Tibial nerve (tissue), 4 donors: Measurements from ENCODE around the gene CDH5. TPM values are rescaled to one million over a fixed set of nuclear protein-coding genes. Genes with fewer than 3 reads are reported as not detected.

ENCODE experiments used
- DNase-seq, 2 donors: peaks; one replicate each; pipeline ENCODE4 v3.0.0-alpha.2; 2019; ENCODE audit warnings: low spot score in 2 of 2
- H3K27ac ChIP-seq, 4 donors: fragments of 200-600 bp; sonication (generic) in 3 of 4; one replicate each; pipeline ENCODE4 v1.5.1; 2017 to 2019; ENCODE audit warnings: mild to moderate bottlenecking in 1 of 4
- H3K27me3 ChIP-seq, 2 donors: fragments of 200-600 bp; sonication (generic) in 1 of 2; one replicate each; pipeline versions ENCODE4 v1.5.1 to v1.6.0; 2017 to 2019
- H3K36me3 ChIP-seq, 3 donors: fragments of 200-600 bp; sonication (generic); one replicate each; pipeline ENCODE4 v1.5.1; 2018 to 2019
- H3K4me1 ChIP-seq, 4 donors: fragments of 200-600 bp; sonication (generic) in 3 of 4; one replicate each; pipeline ENCODE4 v1.5.1; 2017 to 2019
- H3K4me3 ChIP-seq, 4 donors: fragments of 200-600 bp; sonication (generic) in 3 of 4; one replicate each; pipeline ENCODE4 v1.5.1; 2017 to 2019; ENCODE audit warnings: mild to moderate bottlenecking in 1 of 4, moderate library complexity in 1 of 4
- H3K9me3 ChIP-seq, 4 donors: fragments of 200-600 bp; sonication (generic) in 3 of 4; one replicate each; pipeline ENCODE4 v1.5.1; 2017 to 2019
- CTCF ChIP-seq, 5 experiments: fragments of 200-600 bp in 3 of 5; fragments of 450-650 bp in 2 of 5; sonication (generic) in 3 of 5; IDR thresholded peaks; one replicate each; pipeline ENCODE4 v1.5.1; 2016 to 2019; ENCODE audit warnings: antibody characterized with exemption in 5 of 5, mild to moderate bottlenecking in 3 of 5, moderate library complexity in 2 of 5
- EP300 ChIP-seq, 2 donors: sonication (generic); formaldehyde crosslinking; IDR thresholded peaks; one replicate each; pipeline ENCODE4 v1.6.1; 2017; ENCODE audit warnings: antibody characterized with exemption in 2 of 2, mild to moderate bottlenecking in 1 of 2
- POLR2A ChIP-seq, 2 donors: fragments of 450-650 bp; IDR thresholded peaks; one replicate each; pipeline ENCODE4 v1.6.1; 2017; ENCODE audit warnings: antibody characterized with exemption in 2 of 2, mild to moderate bottlenecking in 2 of 2, moderate library complexity in 2 of 2
- WGBS, 2 donors: methylation state at CpG; one replicate each; pipeline ENCODE4 v1.1.5; 2018; 5-methylcytosine and 5-hydroxymethylcytosine counted together
- total RNA-seq, 4 donors: library from RNA; depleted of rRNA; stranded (reverse); fragments of >200 nt; gene quantifications; one replicate each; pipeline ENCODE4 v1.1.0, GENCODE V29; 2016

Gene CDH5
- total RNA-seq, 4 donors from 2014 or later = 47.3 to 79.3 (median 67.0) TPM

- H3K27ac ChIP-seq = no peak overlapping the region
- peaks cover 0 to 13% (median 0%) of the 10 kb centered on the region in 4 donors for H3K9me3 ChIP-seq
- 43 to 54% methylated on average over 4 of the region's 4 CpGs for WGBS, 2 donors
- TF ChIP-seq POLR2A (IDR thresholded peaks at IDR 0.05) (no peak), EP300 (IDR thresholded peaks at IDR 0.05) (no peak), CTCF (IDR thresholded peaks at IDR 0.05) (no peak)
- peaks cover 0 to 10% (median 0%) of the 10 kb centered on the region in 4 donors for H3K4me1 ChIP-seq
- no peak for DNase-seq
- H3K4me3 ChIP-seq = no peak overlapping the region
- no peaks in the 10 kb centered on the region for H3K27me3 ChIP-seq
- no peaks in the 10 kb centered on the region for H3K36me3 ChIP-seq
Measured at GRCh38 chr16:66334853-66335574, 31.5 kb upstream of the CDH5 start.

DNA sequence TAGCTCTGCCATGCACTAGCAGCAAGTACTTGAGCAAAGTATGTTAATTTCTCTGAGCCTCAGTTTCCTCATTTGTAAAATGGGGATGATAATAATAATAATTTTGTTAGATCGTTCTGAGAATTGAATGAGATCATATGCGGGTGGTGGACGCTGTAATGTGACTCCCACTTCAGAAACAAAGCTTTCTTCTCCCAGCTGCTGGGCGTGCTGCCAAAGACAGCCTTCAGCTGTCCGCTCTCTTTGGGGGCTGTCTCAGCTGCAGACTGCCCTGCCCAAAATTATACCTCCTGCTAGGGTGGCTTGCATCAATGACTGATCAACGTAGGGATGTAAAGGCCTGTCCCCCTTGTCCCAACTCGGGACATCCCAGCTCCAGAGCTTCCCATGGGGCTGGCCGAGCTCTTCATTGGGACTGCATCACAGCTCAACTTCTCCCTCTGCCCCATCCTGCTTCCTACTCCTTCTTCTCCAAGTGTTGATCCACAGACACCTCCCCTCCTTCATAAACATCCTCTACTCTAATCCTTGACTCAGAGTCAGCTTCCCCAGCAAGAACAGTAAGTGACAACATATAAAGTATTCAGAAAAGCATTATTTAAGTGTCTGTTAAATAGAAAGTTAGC lies 30.7 kb upstream of the CDH5 start:
- TF ChIP-seq EP300 (IDR thresholded peaks at IDR 0.05) = no peak
- TF ChIP-seq CTCF (IDR thresholded peaks at IDR 0.05) = no peak
- no peak for TF ChIP-seq POLR2A (IDR thresholded peaks at IDR 0.05)
- H3K4me1 ChIP-seq = peaks cover 0 to 10% (median 0%) of the 10 kb centered on the region in 4 donors
- H3K36me3 ChIP-seq = no peaks in the 10 kb centered on the region
- no peak overlapping the region for H3K4me3 ChIP-seq
- no peak for DNase-seq
- H3K9me3 ChIP-seq = peaks cover 0 to 13% (median 0%) of the 10 kb centered on the region in 4 donors
- 26 to 30% methylated on average over 8 of the region's 8 CpGs for WGBS, 2 donors
- H3K27ac ChIP-seq = no peak overlapping the region
- no peaks in the 10 kb centered on the region for H3K27me3 ChIP-seq

GRCh38 chr16:66337463-66338188 lies 28.9 kb upstream of the CDH5 start:
- no peak for DNase-seq

DNA sequence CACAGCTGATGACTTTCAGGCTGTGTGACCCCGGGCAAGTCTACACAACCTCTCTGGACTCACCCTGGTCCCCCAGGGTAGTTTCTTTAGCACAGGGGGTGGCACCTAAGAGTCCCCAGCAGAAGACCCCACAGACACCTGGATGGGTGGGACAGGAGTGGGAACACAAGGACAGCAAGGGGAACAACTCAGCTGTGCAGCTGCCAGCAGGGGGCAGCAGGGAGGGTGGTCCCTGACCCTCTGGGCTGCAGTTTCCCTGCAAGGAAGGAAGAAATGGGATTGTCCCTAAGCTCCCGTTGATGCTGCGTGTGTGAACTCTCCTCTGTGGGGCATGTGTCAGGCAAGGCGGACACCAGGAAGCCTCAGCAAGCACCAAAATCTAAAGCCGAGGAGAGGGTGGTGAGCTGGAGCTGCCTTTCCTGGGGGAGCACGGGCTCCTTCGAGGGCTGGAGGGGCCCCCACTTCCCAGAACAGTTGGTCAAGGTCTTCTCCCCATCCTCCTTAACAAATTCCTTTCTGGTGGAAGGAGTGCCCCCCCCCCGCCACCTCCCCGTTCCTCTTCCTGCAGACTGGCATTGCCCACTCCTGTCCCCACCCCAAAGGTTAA lies 24.1 kb upstream of the CDH5 start:
- H3K27ac ChIP-seq = no peak overlapping the region
- WGBS, 2 donors = 51 to 68% methylated on average over 8 to 9 of the region's 9 CpGs
- DNase-seq = no peak
- peaks cover 0 to under 1% (median 0%) of the 10 kb centered on the region in 4 donors for H3K9me3 ChIP-seq
- H3K4me1 ChIP-seq = peaks cover 0 to 3% (median 0%) of the 10 kb centered on the region in 4 donors
- H3K27me3 ChIP-seq = no peaks in the 10 kb centered on the region
- H3K36me3 ChIP-seq = no peaks in the 10 kb centered on the region
- TF ChIP-seq EP300 (IDR thresholded peaks at IDR 0.05) = no peak
- peak in 4 of 5 experiments; percentile 18 to 40 (median 26) for TF ChIP-seq CTCF (IDR thresholded peaks at IDR 0.05)
- H3K4me3 ChIP-seq = no peak overlapping the region

More at GRCh38 chr16:66337463-66338188, 28.9 kb upstream of the CDH5 start:
- TF ChIP-seq EP300 (IDR thresholded peaks at IDR 0.05) (no peak), CTCF (IDR thresholded peaks at IDR 0.05) (no peak), POLR2A (IDR thresholded peaks at IDR 0.05) (no peak)
- Histone ChIP-seq H3K27me3 (no peaks in the 10 kb centered on the region), H3K36me3 (no peaks in the 10 kb centered on the region), H3K4me1 (peaks cover 0 to 10% (median 0%) of the 10 kb centered on the region in 4 donors), H3K4me3 (no peak overlapping the region), H3K27ac (no peak overlapping the region), H3K9me3 (peaks cover 0 to 13% (median 0%) of the 10 kb centered on the region in 4 donors)
- WGBS, 2 donors = 65 to 69% methylated on average over 9 of the region's 9 CpGs
